HepG2 (cell line): Measurements from ENCODE around the gene DSTN. TPM values are rescaled to one million over a fixed set of nuclear protein-coding genes. Genes with fewer than 3 reads are reported as not detected.
A peak's percentile ranks its signal among the peaks of the same experiment; 100 is the strongest.

Experiments used
- ATAC-seq: fragments of 200-7000 bp; cut with Tn5 transposase; 3 replicates; pipeline ENCODE4 v1.9.1; 2020; ENCODE audit warnings: mild to moderate bottlenecking, moderate library complexity
- BruUV-seq: library from RNA; stranded (reverse); fragments of 400-500 nt; replicated peaks from 2 replicates; lab custom pipeline; 2021; lab: Mats Ljungman, UMichigan
- CTCF ChIA-PET: fragments of 300-600 bp; formaldehyde crosslinking; extraction: SDS; loops from one replicate; lab custom pipeline; 2021; ENCODE audit warnings: low total read pairs, inconsistent platforms, low intra/inter-chr PET ratio; lab: Yijun Ruan, JAX
- POLR2A ChIA-PET: fragments of 350-600 bp; sonication (Branson Sonifier 250); formaldehyde crosslinking; loops from one replicate; lab custom pipeline; 2020; ENCODE audit warnings: antibody characterized with exemption, inconsistent platforms; lab: Yijun Ruan, JAX
- DNase-seq: peaks from one replicate; pipeline ENCODE4 v3.0.0-alpha.2; 2015; ENCODE audit warnings: low spot score
- FAIRE-seq: peaks from 3 replicates; lab custom pipeline; 2011; peaks lifted over from hg19 to GRCh38; lab: Jason Lieb, UNC
- H2AFZ ChIP-seq: one replicate; pipeline ENCODE4 v1.6.1; 2011; ENCODE audit warnings: low read length, inconsistent platforms
- H3K27ac ChIP-seq: fragments of 300-600 bp; 3 replicates; pipeline ENCODE4 v1.8.0; 2011; ENCODE audit warnings: mixed run types, mild to moderate bottlenecking, mixed read lengths, low read length, inconsistent platforms; ENCODE audit not compliant: insufficient read depth; ENCODE audit errors: extremely low read length
- H3K27me3 ChIP-seq, 2 experiments: fragments of 200-600 bp in 1 of 2; 2 replicates in 1 of 2; 3 replicates in 1 of 2; pipeline versions ENCODE4 v1.6.0 to v1.8.0; 2011; ENCODE audit warnings: low read length in 2 of 2, mild to moderate bottlenecking in 2 of 2, moderate library complexity in 2 of 2, inconsistent platforms in 1 of 2; ENCODE audit not compliant: insufficient read depth in 2 of 2, control insufficient read depth in 1 of 2
- H3K36me3 ChIP-seq, 2 experiments: fragments of 200-600 bp in 1 of 2; replicated peaks in 1 of 2; 2 replicates in 1 of 2; 3 replicates in 1 of 2; pipeline versions ENCODE4 v1.5.1 to v1.8.0; 2011; ENCODE audit warnings: low read length in 2 of 2, inconsistent platforms in 1 of 2; ENCODE audit not compliant: insufficient read depth in 2 of 2, control insufficient read depth in 1 of 2
- H3K4me1 ChIP-seq: 2 replicates; pipeline ENCODE4 v1.5.1; 2012; ENCODE audit warnings: low read length, inconsistent platforms; ENCODE audit not compliant: insufficient read depth
- H3K4me2 ChIP-seq: 2 replicates; pipeline ENCODE4 v1.6.0; 2011; ENCODE audit warnings: low read depth, low read length, inconsistent platforms
- H3K4me3 ChIP-seq, 3 experiments: fragments of 200-600 bp in 1 of 3; sonication (generic), shearing (Covaris generic) in 1 of 3; replicated peaks in 1 of 3; 2 replicates each; pipeline ENCODE4 v1.5.1; 2011 to 2016; ENCODE audit warnings: low read length in 3 of 3, inconsistent platforms in 2 of 3, low read depth in 2 of 3, mild to moderate bottlenecking in 2 of 3, control low read depth in 1 of 3, mixed read lengths in 1 of 3; ENCODE audit not compliant: insufficient read depth in 1 of 3
- H3K79me2 ChIP-seq: one replicate; pipeline ENCODE4 v1.6.1; 2011; ENCODE audit warnings: low read length, inconsistent platforms; ENCODE audit not compliant: insufficient read depth
- H3K9ac ChIP-seq: 2 replicates; pipeline ENCODE4 v1.6.0; 2011; ENCODE audit warnings: mild to moderate bottlenecking, low read depth, low read length, inconsistent platforms; ENCODE audit not compliant: insufficient read depth
- H3K9me3 ChIP-seq: 2 replicates; pipeline ENCODE4 v1.5.1; 2012; ENCODE audit warnings: mild to moderate bottlenecking, low read length
- H4K20me1 ChIP-seq: 2 replicates; pipeline ENCODE4 v1.6.0; 2011; ENCODE audit warnings: inconsistent platforms, mild to moderate bottlenecking, low read length, moderate library complexity; ENCODE audit not compliant: insufficient read depth
- CREB3 ChIP-seq: sonication (generic); formaldehyde crosslinking; IDR thresholded peaks from 2 replicates; pipeline ENCODE4 v1.5.0; 2020; ENCODE audit warnings: missing genetic modification reagents
- HNRNPL ChIP-seq: fragments of 200-400 bp; formaldehyde crosslinking; IDR thresholded peaks from 2 replicates; pipeline ENCODE4 v1.6.1; 2017; ENCODE audit warnings: mild to moderate bottlenecking, low read depth, low read length
- RBM22 ChIP-seq: fragments of 200-400 bp; formaldehyde crosslinking; optimal IDR thresholded peaks from 2 replicates; pipeline ENCODE3; 2017; ENCODE audit warnings: mild to moderate bottlenecking, low read length, moderate library complexity
- RFX1 ChIP-seq: fragments of 450-650 bp; IDR thresholded peaks from 2 replicates; pipeline ENCODE4 v1.6.1; 2017
- ZBTB40 ChIP-seq, 2 experiments: fragments of 450-650 bp in 1 of 2; sonication (generic) in 1 of 2; formaldehyde crosslinking in 1 of 2; IDR thresholded peaks; 2 replicates each; pipeline versions ENCODE4 v1.6.1 to v1.8.0; 2016 to 2022; ENCODE audit warnings: antibody characterized with exemption in 1 of 2, mild to moderate bottlenecking in 1 of 2, missing genetic modification reagents in 1 of 2
- ZC3H13 ChIP-seq: sonication (generic); formaldehyde crosslinking; IDR thresholded peaks from 2 replicates; pipeline ENCODE4 v1.8.1; 2023; ENCODE audit warnings: mild to moderate bottlenecking, missing genetic modification reagents, moderate library complexity
- ZNF547 ChIP-seq: sonication (generic); formaldehyde crosslinking; IDR thresholded peaks from 2 replicates; pipeline ENCODE4 v1.5.1; 2020; ENCODE audit warnings: mild to moderate bottlenecking, missing genetic modification reagents
- WGBS: methylation state at CpG from one replicate; pipeline ENCODE4 v1.1.6; 2017; ENCODE audit warnings: low lambda C conversion rate; 5-methylcytosine and 5-hydroxymethylcytosine counted together
- in situ Hi-C: cut with HindIII; loops from 2 replicates; pipeline ENCODE4 v1.10.0; 2017; ENCODE audit warnings: low pct_unique_long_range_greater_than_20kb; ENCODE audit not compliant: extremely low pct_ligation_motif_present
- intact Hi-C: fragments of 100-400 bp; cut with micrococcal nuclease; formaldehyde crosslinking; loops from one replicate; pipeline ENCODE4 v1.10.0; 2022; ENCODE audit not compliant: unreplicated experiment
- polyA plus RNA-seq, 8 experiments: library from polyadenylated mRNA; depleted of rRNA in 3 of 8; stranded (reverse) in 7 of 8; unstranded in 1 of 8; fragments of >200 nt; fragmentation: Illumina TruSeq in 4 of 8; extraction: Trizol in 4 of 8; gene quantifications; 2 replicates each; pipeline versions ENCODE4 v1.2.1 to v1.2.3, GENCODE V29; 2011 to 2016; ENCODE audit warnings: low read depth in 4 of 8, missing spikeins in 1 of 8, mixed read lengths in 1 of 8; ENCODE audit not compliant: insufficient read depth in 1 of 8
- total RNA-seq, 5 experiments: library from RNA; depleted of rRNA; stranded (reverse); fragments of >200 nt; fragmentation: Illumina TruSeq; extraction: Trizol; gene quantifications; 2 replicates each; pipeline ENCODE4 v1.2.3, GENCODE V29; 2016; ENCODE audit warnings: low read depth in 1 of 5

The DSTN gene
- total and polyA plus RNA-seq, 2 of the 13 experiments (the other 11 are each of a cell fraction or from before 2014, with no cell fraction given), result 27.6 to 106 TPM

GRCh38 chr20:17642404-17643269 lies 72.8 kb downstream of the DSTN start (continued):
- TF ChIP-seq HNRNPL, result peak; percentile 50; the same call in 1 of the 2 replicates
- TF ChIP-seq RBM22, result peak; percentile 48
- TF ChIP-seq ZC3H13, result peak; percentile 22; the same call in 1 of the 2 replicates

- Histone ChIP-seq H3K79me2 (peaks cover 73% of the 10 kb centered on the region), H3K27me3 (no peaks in the 10 kb centered on the region), H3K4me1 (peaks cover 32% of the 10 kb centered on the region), H3K27ac (no peak overlapping the region)
- intact Hi-C loops, result no loop called here
- 97% methylated on average over 10 of the region's 10 CpGs for WGBS
- FAIRE-seq, result no peak
- TF ChIP-seq ZBTB40 (IDR thresholded peaks at IDR 0.05) (no peak), ZBTB40 (CRISPR knock-in tag; IDR thresholded peaks at IDR 0.05) (peak; percentile 32; the same call in 1 of the 2 replicates), RBM22 (peak; percentile 49), CREB3 (CRISPR knock-in tag) (no peak), RFX1 (peak; percentile 38; the same call in 1 of the 2 replicates), ZNF547 (CRISPR knock-in tag) (peak; percentile 20; the same call in 1 of the 2 replicates)
- TF ChIP-seq, all 625 proteins: peak for 4
- Histone ChIP-seq H3K9me3 (no peaks in the 10 kb centered on the region), H3K9ac (no peak overlapping the region), H4K20me1 (peaks cover 94% of the 10 kb centered on the region), H3K4me2 (no peak overlapping the region), H3K36me3 (peaks cover 58 to 81% of the 10 kb centered on the region in 2 experiments), H2AFZ (no peak overlapping the region), H3K4me3 (no peak overlapping the region)
- BruUV-seq, result no TSS peak
- in situ Hi-C loops, result no loop called here
- POLR2A ChIA-PET, result interaction anchor here (1.2 kb wide), 1 partner anchor 74 kb away, joined by 3 read pairs; the partner anchor contains the start of gene DSTN
- ATAC-seq, result no peak
- CTCF ChIA-PET, result no interaction called here
- DNase-seq, result no peak
Measured at GRCh38 chr20:17643531-17644188, 73.8 kb downstream of the DSTN start.
